Hematopoietic multipotent progenitor cell treated with erythropoietin and hydrocortisone succinate and interleukin-3 and kit ligand, for 17 days (in vitro differentiated cells): ENCODE measurements around the gene CSRP3.
"Not testable (repeated sequence)": the region's sequence is repeated elsewhere in the genome, so short reads cannot be mapped to it uniquely, and the experiment has no call there.

Experiments
- DNase-seq: peaks from one replicate; pipeline ENCODE4 v3.0.0-alpha.2; 2015; ENCODE audit warnings: low spot score

CSRP3 gene

GRCh38 chr11:19185516-19186052 lies 16.2 kb downstream of the CSRP3 start:
- DNase-seq = no peak

DNA sequence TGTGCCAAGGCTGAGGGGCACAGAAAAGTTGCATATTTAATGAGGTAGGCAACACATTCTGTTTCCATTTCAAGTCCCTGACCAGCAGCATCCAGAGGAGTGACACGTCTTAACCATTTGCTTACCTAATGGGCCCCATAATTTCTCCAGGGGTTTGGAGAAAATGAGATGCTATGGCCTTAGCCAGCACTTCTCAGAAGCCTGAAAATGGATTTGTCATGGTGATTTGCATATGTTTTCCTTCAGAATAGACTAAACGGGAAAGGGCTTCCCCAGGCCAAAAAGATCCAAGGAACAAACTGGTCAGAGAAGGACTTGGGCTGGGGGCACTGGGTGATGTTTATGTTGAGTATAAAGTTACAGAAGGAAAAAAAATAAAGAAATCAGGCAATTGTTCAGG lies 16.7 kb downstream of the CSRP3 start:
- DNase-seq = no peak

GRCh38 chr11:19183646-19184045 lies 18.1 kb downstream of the CSRP3 start:
- DNase-seq = no peak

DNA sequence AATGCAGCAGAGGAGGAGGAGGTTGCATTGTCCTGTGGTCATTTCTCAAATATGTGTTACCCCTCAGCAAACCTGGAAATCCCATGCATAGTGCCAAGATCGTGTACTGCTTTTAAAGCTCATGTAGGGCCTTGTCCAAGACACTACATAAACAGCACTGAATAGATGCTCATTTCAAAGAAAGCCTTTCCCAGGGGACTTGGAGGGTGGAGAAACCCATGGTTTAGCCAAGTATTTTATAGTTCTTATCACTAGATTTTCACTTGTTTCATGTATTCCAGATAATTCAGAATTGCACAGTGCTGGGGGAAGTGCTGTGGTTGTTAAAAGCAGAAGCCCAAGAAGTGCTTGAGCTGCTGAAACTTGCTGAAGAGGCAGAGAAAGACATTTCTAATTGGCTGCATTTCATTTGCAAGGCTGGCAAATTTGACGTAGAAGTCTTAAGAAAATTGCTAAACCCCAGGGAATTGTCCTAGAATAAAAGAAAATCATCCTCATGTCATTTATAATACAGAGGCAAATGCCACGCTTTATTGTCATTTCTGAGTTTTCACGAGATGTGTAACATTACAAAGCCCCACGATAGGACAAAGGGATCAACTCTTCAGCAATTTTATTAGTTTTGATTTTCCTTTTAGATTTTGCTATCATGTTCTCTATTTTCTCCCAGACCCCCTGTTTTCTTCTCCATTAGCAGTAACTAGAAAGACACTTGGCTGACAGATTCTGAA lies 20.1 kb downstream of the CSRP3 start:
- no peak for DNase-seq

- no peak for DNase-seq
Observed at GRCh38 chr11:19176629-19177186, 25.1 kb downstream of the CSRP3 start.

DNA sequence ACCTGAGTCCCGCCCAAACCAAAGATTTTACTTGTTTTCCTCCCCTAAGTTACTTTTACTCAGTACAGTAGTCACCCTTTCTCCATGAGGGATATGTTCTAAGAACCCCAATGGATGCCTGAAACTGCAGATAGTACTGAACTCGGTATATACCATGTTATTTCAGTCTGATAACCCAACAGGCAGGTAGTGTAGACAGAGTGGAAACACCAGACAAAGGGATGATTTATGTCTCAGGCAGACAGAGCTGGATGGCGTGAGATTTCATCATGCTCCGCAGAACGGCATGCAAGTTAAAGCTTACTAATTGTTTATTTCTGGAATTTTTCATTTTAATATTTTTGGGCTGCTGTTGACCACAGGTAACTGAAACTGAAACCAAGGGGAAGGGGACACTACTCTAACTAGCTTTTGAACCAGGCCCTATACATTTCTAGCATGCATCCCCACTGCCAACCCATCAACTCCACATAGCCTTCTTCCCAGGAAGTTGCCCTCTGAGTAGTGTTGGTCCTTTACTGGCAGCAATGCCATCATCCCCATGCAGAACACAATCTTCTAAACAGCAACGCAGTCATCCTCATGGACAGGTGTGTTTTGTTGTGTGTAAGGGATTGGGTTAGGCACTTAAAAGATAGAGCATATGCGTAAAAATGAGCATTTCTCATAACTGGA lies 27.7 kb downstream of the CSRP3 start:
- no peak for DNase-seq

DNA sequence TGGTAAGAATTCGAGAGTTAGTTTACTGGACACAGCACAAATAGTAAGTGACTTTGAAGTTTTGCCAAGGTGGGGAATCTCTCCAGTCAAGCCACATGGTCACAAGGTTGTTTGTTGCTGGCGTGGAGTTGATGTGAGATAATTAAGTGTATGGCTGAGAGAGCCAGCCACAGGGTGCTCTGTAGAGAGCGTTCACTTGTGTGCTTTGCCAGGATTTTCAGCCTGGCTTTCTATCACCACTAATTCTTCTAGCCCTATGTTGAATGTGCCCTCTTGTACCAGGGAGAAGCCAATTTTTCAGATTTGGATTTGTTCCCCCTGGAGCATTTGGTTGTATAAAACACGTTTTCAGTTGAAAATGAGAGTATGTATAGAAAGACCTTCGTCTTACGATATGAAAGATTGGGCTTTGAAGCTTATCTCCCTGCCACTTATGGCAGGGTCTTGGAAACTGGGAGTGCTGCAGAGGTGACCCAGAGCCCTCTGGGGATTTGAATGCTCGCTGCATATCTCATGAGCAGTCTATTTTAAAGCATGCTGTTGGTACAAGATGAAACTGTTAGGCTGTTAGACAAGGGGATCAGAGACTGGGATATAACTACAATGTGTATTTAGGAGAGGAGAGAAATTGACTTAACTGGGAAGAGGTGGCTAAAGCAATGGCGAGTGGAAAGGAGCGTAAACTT lies 28.6 kb downstream of the CSRP3 start:
- no peak for DNase-seq

GRCh38 chr11:19168090-19168489 lies 33.7 kb downstream of the CSRP3 start:
- no peak for DNase-seq

- no peak for DNase-seq
Observed at GRCh38 chr11:19164881-19165280, 36.9 kb downstream of the CSRP3 start.

DNA sequence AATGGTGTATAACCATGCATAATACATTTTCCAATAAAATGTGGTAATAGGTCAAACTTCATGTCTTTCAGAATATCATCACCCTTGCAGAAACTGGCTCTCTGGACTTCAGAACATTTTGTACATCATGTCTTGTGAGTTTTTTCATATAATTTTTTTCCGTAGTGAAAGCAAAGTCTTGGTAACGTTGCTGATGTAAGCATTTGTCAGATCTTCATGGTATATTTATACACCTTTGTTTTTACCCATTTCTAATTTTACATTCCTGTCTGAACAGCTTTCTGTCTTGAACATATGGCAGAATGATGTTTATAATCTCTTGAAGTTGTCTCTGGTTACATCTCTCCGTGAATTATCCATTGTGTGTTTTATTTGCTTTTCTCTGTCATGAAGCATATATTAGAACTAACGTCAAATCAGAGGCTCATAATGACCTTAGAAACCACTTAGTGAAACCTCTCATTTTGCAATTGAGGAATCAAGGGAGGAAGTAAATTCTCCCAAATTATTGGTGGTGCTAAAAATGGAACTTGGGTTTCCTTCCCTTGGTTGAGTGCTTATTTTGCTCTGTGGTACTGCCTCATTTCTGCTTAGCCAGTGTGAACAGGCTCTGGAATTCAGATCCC lies 37.4 kb downstream of the CSRP3 start:
- no peak for DNase-seq

DNA sequence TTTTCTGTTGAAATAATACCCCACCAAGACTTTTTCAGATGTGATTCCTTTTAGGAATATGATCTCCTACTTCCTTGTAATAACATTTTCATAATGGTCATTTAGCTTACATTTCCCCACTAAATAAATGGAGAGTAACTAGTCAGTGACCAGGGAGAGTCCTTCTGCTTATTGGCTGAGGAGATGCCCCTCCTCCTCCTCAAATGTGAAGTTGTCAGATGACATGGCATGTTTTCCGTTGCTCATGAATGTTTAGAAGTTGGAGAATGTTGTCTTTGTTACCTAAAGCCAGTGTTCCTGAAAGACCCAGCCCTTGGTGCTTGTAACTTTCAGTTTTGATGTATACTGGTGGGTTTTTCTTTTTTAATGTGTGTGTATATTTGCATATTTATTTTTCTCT lies 38.2 kb downstream of the CSRP3 start:
- no peak for DNase-seq

DNA sequence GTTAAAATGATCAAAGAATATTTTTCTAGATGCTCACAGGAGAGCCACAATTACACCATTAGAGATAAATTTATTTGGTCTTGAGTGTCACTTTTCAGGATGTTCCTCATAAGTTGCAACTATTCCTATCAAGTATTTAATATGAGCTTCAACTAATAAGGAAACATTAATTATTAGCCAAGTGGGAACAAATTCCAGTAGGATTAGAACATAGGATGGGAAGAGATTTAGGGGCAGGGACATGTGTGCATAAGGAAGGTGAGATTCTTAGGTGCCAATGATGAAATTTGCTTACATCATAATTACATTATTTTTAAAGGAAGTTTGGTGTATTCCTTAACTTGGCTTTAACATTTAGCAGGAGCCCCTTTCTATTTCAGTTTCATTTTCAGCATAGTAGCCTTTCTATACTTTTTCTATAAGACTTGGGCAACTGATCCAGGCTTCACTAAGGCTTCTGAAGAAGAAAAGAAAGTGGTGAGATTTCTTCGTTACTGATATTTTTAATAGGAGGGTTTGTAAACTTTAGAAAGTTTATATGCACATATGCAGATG lies 38.8 kb downstream of the CSRP3 start:
- no peak for DNase-seq

DNA sequence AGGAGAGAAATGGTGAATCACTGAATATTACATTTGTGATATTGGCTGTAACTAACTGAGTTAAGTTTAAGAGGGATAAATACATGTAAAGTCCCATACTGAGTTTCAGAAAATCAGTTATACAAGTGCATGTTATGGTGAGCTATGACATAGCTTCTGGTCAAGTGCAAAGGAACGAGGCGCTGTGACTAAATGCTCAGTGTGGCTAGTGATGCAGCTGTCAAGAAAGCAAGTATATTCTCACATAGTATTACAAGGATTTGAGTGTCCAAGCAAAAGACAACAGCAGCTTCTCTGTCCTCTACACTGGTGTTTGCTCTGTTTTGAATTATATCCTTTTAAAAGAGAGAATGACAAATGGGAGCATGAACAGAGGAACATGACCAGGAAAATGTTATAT lies 40.1 kb downstream of the CSRP3 start:
- no peak for DNase-seq

GRCh38 chr11:19160847-19161246 lies 40.9 kb downstream of the CSRP3 start:
- DNase-seq = no peak

- DNase-seq = no peak
Observed at GRCh38 chr11:19156892-19157291, 44.9 kb downstream of the CSRP3 start.

- DNase-seq = no peak
Observed at GRCh38 chr11:19145319-19145718, 56.5 kb downstream of the CSRP3 start.

DNA sequence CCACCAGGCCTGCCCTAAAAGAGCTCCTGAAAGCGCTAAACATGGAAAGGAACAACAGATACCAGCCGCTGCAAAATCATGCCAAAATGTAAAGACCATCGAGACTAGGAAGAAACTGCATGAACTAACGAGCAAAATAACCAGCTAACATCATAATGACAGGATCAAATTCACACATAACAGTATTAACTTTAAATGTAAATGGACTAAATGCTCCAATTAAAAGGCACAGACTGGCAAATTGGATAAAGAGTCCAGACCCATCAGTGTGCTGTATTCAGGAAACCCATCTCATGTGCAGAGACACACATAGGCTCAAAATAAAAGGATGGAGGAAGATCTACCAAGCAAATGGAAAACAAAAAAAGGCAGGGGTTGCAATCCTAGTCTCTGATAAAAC lies 64.9 kb downstream of the CSRP3 start:
- not testable (repeated sequence) for DNase-seq

GRCh38 chr11:19134004-19134403 lies 67.8 kb downstream of the CSRP3 start:
- no peak for DNase-seq
